ENCODE results near the gene COL12A1. TPM values are rescaled to one million over a fixed set of nuclear protein-coding genes. Genes with fewer than 3 reads are reported as not detected.

The COL12A1 gene
- total RNA-seq, 2 experiments from 2014 or later = not detected

DNA sequence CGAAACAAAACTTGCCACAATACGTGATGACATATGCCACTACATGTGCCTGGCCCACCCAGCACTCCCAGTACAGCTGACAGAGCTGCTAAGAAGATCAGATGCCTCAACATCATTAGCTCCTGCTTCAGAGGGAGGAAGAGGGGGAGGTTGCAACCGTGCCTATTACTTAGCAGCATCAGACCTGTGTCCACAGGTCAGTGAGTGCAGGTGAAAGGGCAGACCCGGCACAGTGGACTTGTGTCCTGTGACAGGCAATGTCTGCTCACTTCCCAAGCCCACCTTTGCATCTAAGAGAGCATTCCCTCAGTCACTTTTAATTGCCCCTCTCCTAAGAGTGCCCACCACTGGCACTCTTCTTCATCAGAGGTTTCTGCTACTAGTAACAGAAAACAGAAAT, 9.4 kb upstream of the COL12A1 start:
- POLR2A ChIA-PET = no interaction called here
- CTCF ChIA-PET = interaction anchor here (0.6 kb wide), 1 partner anchor 348 kb away, joined by 3 read pairs; no protein-coding TSS in a partner anchor

DNA sequence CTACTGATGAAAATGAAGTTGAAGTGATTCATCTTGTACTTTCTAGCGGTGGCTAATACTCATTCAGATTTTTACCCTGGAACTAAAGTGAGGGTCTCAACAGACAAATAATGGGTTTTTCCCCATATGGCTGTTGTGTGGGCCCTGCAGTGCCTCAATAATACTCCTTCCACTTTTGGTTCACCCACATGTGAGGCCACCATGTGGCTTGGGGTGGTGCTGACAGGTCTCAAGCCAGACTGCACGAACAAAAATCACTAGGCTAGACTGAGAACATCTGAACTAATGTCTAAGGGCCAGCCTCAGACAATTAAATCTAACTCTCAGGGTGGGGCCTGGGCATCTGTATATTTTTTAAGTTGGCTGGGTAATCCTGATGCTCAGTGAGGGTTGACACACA, 7.9 kb upstream of the COL12A1 start:
- CTCF ChIA-PET = no interaction called here
- POLR2A ChIA-PET = no interaction called here

DNA sequence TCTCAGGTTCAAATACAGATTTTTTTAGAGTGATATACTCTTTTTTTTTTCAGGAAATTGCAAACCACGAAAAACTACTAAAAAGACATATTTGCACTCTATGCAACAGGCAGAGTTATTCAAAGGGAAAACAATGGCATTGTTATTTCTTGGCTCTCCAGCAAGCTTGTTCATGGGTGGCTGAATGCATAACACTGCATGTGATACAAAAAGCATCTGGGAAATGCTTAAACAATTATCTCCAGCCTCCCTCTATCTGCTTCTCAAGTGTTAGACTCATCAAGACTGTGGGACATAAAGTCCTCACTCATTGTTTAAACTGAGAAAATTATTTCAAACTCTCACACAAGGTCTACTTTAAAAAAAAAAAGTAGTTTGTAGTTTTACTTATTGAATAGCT, 7.3 kb upstream of the COL12A1 start:
- ChIA-PET POLR2A (no interaction called here), CTCF (no interaction called here)

DNA sequence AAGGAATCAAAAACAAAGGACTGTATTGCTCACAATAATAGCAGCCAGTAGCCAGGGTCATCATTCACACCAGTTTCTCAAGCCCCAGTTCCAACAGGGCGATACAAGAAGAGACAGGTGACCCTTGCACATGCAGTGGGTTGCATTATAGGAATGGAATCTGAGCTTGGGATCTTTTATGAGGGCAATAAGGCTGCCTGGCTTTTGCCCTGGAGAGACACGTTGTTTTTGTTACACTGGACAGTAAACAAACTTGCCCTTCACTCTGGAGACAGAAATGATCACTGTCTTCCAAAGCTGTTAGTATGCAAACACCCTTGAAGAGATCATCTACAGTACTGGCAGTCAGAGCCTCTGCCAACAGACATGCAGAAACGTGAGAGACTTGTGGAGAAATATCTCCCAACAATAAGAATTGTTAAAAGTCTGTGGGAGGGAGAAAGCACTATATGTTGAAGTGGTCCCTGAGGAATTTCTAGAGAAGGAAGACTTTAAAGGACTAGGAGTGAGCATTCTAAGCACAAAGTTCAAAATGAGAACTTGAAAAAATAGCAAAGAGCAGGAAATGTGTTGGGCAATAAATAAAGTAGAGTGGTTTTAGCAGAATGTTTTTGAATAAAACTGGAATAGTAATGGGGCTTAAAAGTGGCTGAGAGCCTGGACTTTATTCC, 6.2 kb upstream of the COL12A1 start:
- CTCF ChIA-PET = interaction anchor here (0.6 to 1.0 kb wide), 3 partner anchors 10 to 1475 kb away, joined by 3 to 5 read pairs (median 4); no protein-coding TSS in a partner anchor
- POLR2A ChIA-PET = no interaction called here

DNA sequence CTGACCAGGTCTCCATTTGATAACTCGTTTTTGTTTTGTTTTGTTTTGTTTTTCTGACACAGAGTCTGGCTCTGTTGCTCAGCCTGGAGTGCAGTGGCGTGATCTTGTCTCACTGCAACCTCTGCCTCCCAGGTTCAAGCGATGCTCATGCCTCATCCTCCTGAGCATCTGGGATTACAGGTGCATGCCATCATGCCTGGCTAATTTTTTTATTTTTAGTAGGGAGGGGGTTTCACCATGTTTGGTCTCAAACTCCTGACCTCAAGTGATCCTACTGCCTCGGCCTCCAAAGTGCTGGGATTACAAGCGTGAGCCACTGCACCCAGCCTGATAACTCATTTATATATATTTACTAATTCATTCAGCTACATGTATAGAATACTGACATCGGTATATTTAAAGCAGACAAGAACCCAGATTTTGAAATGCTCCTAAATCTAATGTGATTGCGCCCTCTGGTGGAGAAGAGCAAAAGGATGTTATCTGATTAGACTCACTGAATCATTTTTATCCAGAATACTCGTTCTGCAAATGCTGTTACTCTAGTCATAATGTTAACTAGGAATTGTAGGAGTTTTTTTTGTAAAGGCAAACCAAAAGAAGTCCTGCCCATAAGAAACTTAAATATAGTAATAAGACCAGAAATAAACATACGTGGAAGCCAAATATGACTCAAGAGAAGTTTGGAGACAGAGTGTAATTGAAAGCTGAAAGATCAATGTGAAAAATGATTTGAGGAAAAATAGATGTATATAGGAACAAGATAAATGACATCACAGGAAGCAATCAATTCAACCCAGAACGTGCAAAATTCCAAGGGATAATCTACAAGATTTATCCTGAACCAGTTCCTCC, 5.3 kb upstream of the COL12A1 start:
- CTCF ChIA-PET = interaction anchor here (0.6 to 3.2 kb wide), 6 partner anchors 9 to 1474 kb away, joined by 3 to 15 read pairs (median 4); no protein-coding TSS in a partner anchor
- POLR2A ChIA-PET = no interaction called here

DNA sequence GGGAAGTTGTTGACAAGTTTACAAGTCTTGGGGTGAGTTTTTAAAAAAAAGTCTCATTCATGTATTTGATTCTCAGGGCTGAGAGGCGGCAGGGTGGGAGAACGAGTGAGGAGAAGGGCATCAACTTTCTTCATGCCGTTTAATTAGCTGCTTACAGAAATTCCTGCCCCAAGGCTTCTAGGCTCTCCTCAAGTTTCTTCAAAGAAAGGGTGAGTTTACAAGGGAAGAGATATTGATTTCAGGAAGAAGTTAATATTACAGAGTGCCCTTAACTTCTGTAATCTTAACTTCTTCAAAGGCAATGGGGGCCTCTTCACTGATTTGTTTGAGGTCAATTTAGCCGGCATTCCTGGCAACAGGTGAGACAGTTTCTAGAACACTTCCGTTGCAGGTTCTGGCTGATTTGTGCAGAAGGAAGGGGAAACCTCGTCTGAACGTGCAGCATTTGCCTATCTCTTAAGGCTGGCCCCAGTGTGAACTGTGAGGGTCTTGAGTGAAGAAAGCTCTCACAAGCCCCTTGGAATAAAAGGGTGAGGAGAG, 3.4 kb upstream of the COL12A1 start:
- CTCF ChIA-PET = interaction anchor here (1.0 to 3.2 kb wide), 14 partner anchors 10 to 1537 kb away, joined by 3 to 15 read pairs (median 5); no protein-coding TSS in a partner anchor

DNA sequence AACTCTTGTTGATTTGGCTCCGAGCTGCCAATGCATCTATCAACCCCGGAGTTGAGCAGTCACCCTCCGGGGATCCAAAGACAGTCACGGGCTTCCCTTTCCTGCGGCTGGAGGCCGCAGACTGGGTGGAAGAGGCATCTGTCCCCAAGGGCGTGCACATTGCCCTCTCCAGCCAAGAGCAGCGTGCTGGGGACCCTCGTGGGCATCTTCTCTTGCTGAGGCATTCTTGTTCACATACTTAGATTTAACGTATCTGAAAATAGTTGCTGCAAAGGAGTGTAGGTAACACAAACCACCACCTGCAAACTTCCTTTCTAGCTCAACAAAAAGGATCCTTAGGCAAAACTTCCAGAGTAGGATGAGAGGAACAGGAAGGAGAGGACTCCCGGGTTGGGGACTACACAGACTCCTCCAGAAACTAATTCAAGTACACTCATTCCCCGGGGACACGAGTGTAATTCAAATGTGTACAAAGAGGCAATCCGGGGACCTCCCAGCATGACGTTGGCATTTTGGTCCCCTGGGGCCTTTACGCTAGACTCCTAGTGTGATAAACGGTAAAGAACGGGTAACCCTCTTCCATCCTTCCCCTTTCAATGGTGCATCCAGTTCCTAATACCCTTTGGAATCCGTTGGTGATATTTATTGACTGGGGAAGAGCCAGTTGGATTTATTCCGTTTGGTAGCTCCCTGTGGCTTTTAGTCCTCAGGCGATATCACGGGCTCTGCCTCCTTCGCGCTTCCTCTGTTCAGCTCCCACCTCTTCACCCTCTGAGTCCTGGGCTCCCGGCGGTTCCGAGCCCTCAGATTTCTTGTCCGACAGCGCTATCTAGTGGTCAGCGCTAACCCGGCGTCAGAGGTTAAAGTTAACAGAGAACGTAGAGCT, 2.7 kb upstream of the COL12A1 start:
- POLR2A ChIA-PET = interaction anchor here (0.6 kb wide), 1 partner anchor 542 kb away, joined by 4 read pairs; no protein-coding TSS in a partner anchor
- CTCF ChIA-PET = interaction anchor here (1.0 to 3.2 kb wide), 14 partner anchors 11 to 1536 kb away, joined by 3 to 15 read pairs (median 5); no protein-coding TSS in a partner anchor

More for the DNA sequence above, 3.4 kb upstream of the COL12A1 start:
- POLR2A ChIA-PET = interaction anchor here (0.6 kb wide), 1 partner anchor 541 kb away, joined by 4 read pairs; no protein-coding TSS in a partner anchor

DNA sequence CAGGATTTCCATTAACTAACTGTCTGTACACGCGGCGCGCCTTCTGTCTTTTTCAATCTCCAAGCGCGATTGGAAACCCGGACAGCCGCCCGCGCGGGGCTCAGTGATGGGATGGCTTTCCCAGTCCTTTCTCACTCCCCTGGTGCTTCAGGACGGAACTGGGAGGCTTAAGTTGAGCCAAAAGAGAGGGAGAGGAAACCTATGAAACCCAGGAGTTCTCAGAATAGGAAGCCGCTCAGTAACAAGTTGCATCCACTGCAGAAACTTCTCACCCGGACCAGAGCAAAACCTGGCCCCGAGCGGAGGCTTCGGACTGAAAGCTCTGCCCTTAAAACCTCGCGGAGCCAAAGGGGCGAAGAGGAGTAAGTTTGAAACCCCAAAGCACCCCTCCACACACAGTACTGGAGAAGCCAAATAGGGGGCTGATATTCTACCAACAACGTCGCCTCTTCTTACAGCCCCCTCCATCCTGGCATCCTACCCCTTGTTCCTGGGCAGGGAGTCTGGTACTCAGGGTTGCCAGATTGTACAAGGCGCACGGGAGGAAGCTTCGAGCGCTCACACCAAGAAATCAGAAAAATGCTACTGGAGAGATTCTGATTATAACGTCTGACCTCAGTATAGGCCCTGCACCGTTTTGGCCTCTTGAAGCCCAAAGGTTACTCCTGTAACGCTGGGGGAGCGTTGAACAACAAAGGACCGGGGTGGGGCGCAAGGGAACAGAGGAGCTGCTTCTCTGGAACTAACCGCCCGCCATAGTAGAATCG, 906 bp upstream of the COL12A1 start:
- POLR2A ChIA-PET = no interaction called here
- CTCF ChIA-PET = interaction anchor here (0.6 to 1.2 kb wide), 5 partner anchors 10 to 1570 kb away, joined by 3 read pairs; no protein-coding TSS in a partner anchor

DNA sequence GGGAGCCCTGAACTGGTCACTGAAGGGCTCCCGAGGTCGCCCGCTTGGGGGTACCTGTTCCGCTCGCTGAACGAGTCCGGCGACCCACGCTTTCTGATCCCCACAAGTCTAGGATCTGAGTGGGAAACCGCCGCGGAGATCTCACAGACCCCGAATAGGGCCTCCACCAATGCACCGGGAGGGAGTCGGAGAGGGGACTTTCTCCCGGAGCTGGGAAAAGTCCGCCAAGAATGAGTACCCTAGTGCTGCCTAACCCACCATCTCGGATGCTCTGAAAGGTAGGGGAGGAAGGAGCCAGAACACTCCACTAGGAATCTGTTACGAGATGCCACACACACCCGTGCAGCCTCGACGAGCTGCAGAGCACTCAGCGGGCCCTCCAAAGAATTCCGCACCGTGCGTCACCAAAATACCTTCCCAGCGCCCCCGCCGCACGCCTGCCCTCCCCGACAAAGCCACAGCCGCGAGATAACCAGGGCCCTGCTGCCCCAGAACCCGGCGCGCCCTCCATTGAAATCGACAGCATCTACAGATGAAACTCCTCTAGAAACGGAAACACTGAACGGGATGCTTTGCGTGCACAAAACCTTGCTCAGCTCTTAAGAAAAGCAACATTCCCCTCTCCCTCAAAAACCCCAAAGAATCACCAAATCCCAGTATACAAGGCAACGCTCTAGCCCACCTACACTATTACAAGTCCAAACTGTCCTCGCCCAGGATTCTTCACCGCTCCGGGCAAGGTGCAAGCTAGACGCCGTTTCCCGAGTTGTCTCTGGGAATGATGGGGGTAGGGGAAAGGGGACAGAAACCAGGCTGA, 686 bp downstream of the COL12A1 start:
- ChIA-PET CTCF (interaction anchor here (0.7 kb wide), 1 partner anchor 32 kb away, joined by 3 read pairs; no protein-coding TSS in a partner anchor), POLR2A (no interaction called here)

DNA sequence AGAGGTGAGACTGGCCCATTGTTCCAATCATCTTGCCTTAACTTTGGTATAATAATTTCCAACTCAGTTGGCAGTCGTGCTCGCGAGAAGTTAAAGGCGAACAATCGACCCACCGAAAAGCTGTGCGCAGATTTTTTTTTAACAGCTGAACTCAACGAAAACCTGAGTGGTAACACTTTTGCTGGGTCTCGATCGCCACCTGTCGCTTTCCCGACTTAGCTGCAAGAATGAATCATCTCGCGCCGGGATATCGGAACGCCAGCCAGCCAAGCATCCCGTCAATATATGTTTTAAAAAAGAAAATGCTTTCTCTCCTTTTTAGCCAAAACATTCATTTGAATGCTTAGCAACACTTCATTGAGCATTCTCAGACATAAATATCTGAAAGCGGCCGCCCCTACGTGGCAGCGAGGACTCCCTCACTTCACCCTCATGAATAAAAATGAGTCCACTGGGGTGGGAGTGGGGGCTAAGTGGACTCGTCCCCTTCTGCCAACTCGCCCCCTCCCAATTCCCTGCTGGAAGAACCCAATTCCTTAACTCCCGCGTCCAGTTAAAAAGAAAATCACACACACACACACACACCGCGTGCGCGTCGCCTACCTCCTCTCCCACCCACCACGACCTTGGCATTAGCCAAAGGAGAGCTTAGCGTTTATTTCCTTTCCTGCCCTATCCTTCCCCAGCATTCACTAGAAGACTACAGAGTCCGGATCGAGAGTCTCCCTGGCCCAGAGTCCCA, 1.5 kb downstream of the COL12A1 start:
- CTCF ChIA-PET = interaction anchor here (1.2 to 1.5 kb wide), 2 partner anchors 21 to 1465 kb away, joined by 3 to 4 read pairs; no protein-coding TSS in a partner anchor
- POLR2A ChIA-PET = no interaction called here

DNA sequence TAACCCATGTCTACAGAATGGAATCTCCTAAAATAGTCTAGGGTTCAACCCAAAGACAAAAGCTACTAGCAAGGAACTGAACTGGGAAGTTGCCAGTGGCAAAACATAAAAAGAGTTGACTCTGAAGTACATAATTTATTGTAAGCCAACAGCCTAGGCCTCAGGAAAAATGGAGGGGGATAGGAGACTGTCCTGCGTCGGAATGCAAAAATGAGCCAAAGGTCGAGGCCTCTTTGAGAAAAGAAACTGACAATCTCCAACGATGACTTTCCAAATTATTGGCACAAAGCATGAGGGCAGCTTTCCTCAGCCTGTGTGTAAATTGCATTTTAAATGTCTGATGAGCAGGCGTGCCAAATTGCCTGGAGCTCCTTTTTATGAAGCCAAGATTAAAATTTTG, 2.1 kb downstream of the COL12A1 start:
- ChIA-PET CTCF (interaction anchor here (1.2 to 1.5 kb wide), 2 partner anchors 21 to 1465 kb away, joined by 3 to 4 read pairs; no protein-coding TSS in a partner anchor), POLR2A (no interaction called here)

DNA sequence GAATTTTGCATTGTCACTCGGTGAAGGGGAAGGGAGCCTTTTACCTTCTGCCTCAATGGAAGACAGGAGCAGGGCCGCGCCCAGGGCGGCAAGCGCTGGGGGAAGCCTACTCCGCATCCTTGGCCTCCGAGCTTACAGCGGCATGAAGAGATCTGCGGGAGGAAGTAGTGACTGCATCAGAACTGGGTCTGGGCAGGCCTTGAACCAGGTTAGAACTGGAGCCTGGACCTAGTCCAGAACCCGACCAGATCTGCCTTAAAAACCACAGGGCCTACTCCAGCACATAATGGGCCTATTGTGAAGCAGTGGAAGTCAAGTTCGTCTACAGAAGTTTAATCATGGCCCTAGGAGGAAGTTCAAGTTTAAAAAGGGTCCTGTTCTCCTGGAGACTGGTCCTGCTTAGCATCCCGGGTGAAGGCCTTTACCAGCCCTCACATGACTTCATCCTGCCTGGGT, 3.1 kb downstream of the COL12A1 start:
- POLR2A ChIA-PET = no interaction called here
- CTCF ChIA-PET = interaction anchor here (0.6 to 1.5 kb wide), 4 partner anchors 9 to 1464 kb away, joined by 3 to 4 read pairs (median 4); no protein-coding TSS in a partner anchor

DNA sequence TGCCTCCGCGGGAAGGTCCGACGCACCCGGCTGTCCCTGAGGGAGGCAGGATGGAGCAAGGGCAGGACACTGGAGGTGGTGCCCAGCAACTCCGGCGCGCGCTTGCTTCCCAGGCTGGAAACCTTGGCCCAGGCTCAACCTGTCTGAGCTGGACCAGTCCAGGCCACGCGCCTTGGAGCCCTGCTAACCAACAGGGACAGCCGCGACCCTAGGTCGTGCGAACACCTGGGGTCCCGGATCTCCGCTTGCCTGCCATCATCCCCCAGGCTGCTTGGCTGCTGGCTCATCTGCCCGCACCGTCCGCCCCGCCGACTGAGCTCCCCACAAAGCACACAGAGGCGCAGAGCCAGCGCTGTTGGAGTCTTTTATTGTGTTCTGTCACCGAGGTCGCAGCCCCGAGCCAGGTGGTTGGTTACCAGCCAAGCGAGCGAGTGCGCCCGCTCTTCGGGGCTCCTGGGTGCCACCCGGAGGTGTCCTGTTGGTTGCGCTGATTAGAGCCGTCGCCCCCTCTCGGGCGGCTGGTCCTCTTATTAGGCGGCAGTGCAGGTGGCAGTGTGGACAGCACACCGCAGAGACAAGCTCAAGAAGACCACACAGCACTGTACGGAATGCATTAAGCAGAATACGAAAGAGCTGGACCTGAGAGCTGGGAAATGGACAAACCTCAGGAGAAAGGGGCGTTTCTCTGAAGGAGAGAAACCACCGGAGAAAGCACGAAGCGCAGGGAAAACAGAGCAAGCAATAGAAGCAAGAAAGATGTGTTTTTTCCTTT, 3.8 kb downstream of the COL12A1 start:
- ChIA-PET POLR2A (no interaction called here), CTCF (interaction anchor here (1.1 kb wide), 1 partner anchor 9 kb away, joined by 3 read pairs; no protein-coding TSS in a partner anchor)

DNA sequence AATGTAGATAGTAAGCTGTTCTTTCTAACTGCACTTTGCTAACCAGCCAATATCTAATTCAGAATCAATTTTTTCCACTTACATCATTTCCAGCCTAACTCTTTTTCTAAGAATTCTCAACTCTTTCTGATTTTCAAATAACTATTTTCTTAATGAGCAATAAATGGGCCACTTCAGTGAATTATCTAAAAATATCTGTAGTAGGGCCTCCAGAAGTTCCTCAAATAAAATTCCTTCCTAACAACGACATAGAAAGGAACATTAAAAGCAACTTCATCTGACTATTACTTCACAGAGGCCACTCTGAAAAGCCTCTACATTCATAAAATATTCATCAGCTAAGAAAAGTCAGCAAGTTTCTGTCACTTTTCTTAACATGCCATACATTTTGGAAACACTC, 4.8 kb downstream of the COL12A1 start:
- CTCF ChIA-PET = no interaction called here
- POLR2A ChIA-PET = no interaction called here

DNA sequence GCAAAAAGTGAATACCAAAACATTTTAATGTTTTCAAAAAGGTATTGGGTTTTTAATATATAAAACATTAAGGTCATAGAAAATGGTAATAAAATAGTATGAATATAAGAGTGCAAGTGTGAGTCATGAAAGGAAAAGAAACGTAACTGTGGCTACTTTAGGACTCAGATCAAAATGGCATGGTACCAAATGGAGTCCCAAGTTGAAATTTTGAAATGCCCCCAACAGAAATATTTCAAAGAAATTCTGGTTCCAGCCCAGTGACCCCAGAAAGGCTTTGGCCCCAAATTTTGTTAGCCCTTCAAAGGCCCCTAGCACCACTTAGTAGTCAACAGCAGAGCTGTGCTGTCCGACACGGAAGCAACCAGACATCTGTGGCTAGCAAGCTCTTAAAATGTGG, 6.0 kb downstream of the COL12A1 start:
- POLR2A ChIA-PET = no interaction called here

More for the DNA sequence above, 6.0 kb downstream of the COL12A1 start:
- CTCF ChIA-PET = interaction anchor here (1.0 kb wide), 1 partner anchor 10 kb away, joined by 3 read pairs; no protein-coding TSS in a partner anchor
